Measurements from ENCODE around the gene SULT1A2.
A peak's percentile ranks its signal among the peaks of the same experiment; 100 is the strongest.
"Not testable (repeated sequence)": the region's sequence is repeated elsewhere in the genome, so short reads cannot be mapped to it uniquely, and the experiment has no call there.

SULT1A2 gene

GRCh38 chr16:28596840-28597691, at the start of gene SULT1A2:
SULT1A2 (minus strand) TSS chr16:28597050; CDS start chr16:28595930, 1,120 bp downstream.
- DNase-seq: no peak

DNA sequence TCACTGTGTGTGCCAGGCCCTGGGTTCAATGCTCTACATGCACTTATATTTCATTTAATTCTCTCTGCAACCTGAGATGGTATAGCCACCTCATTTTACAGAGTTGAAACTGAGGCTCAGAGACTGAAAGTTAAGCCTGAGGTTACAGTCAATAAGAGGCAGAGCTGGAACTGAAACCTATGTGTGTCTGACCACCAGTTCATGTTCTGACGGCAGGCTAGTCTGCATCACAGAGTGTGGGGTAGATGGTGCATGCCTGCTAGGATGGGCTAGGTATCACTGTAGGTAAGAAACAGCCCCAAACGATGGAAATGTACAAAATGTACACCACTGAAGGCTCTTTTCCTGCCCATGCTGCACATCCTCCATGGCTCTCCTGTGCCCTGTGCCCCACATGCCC, 43.1 kb upstream of the SULT1A2 start:
- DNase-seq: not testable (repeated sequence)

- DNase-seq: not testable (repeated sequence)
Measured at GRCh38 chr16:28638359-28638758, 41.5 kb upstream of the SULT1A2 start.

- not testable (repeated sequence) for DNase-seq
Measured at GRCh38 chr16:28637765-28638164, 40.9 kb upstream of the SULT1A2 start, which contains the start of gene NPIPB8. NPIPB8 (plus strand) TSS chr16:28638065; CDS start chr16:28638361, 296 bp downstream.

- not testable (repeated sequence) for DNase-seq
Measured at GRCh38 chr16:28636093-28636823, 39.4 kb upstream of the SULT1A2 start.

DNA sequence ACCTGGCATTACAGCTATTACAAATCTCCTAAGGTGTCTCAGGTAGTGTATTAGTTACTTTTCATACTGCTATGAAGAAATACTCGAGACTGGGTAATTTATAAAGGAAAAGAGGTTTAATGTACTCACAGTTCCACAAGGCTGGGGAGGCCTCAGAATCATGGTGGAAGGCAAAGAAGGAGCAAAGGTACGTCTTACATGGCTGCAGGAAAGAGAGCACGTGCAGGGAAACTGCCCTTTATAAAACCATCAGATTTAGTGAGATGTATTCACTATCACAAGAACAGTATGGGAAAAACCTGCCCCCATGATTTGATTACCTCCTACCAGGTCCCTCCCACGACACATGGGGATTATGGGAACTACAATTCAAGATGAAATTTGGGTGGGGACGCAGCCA, 34.1 kb upstream of the SULT1A2 start:
- not testable (repeated sequence) for DNase-seq

DNA sequence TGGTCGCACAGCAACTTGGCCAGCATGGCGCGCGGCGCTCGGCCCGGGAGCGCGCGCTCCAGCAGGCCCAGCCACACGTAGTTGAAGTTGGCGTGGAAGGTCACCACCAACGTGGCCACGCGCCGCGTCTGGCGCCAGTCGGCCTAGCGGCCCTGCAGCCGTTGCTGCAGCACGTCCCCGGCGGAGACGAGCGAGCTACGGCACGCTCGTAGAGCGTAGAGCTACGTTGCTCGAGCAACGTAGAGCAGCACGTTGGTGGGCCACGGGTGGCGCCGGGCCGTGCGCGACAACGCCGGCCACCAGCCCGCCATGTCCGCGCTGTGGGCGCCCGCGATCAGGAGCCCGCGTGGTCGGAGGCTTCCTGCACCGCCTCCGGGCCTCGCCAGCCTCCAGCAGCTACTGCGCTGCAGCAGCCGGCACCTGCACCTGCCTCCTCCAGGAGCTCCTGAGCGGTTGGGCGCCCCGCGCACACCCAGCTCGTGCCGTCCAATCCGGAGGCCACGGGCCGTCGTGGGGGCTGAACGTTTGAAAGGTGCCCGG, 26.4 kb upstream of the SULT1A2 start:
- DNase-seq: peak; percentile 60

GRCh38 chr16:28622532-28623171, 25.8 kb upstream of the SULT1A2 start:
- not testable (repeated sequence) for DNase-seq

DNA sequence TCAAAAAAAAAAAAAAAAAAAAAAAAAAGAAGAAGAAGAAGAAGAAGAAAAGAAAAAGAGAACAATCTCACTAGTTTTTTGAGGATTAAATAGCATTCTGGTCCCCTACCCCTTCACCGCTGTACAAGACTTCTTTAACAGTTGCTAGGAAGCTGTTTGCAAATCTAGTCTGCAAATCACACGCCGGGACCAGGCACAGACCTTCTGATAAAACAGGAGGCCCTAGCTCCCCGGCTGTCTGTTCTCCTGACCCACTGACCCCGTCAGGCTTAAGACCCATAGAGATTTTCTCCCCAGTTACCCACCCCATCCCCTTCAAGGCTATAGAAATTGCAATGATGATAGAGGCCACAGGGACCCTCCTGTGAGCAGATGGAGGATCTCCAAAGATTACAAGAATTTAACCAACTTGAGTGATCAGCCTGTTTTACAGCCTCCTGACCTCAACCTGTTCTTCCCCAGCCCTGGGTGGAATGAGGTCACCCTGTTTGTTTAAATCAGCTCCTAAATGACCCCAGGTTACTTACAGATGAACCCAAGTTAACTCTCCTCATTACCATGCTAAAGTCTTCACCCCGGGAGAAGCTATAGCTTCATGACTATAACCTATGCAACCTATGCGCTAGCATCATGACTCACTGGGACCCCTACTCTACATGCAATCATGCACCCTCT, 24.8 kb upstream of the SULT1A2 start:
- DNase-seq: no peak

- DNase-seq: not testable (repeated sequence)
Measured at GRCh38 chr16:28620316-28620715, 23.5 kb upstream of the SULT1A2 start.

DNA sequence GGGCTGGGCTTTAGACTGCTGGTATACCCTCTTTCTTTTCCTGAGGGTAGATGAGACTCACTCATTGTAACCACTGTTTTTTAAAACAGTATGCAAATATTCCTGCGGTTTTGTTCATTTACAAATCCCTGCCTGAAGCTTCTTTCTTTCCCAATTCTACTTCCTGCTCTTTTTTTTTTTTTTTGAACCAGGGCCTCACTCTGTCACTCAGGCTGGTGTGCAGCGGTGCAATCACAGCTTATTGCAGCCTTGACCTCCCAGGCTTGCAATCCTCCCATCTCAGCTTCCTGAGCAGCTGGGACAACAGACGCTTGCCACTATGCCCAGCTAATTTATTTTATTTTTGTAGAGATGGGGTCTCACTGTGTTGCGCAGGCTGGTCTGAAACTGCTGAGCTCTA, 21.0 kb upstream of the SULT1A2 start:
- peak; percentile 61 for DNase-seq

- peak; percentile 29 for DNase-seq
Measured at GRCh38 chr16:28616636-28617035, 19.8 kb upstream of the SULT1A2 start.

DNA sequence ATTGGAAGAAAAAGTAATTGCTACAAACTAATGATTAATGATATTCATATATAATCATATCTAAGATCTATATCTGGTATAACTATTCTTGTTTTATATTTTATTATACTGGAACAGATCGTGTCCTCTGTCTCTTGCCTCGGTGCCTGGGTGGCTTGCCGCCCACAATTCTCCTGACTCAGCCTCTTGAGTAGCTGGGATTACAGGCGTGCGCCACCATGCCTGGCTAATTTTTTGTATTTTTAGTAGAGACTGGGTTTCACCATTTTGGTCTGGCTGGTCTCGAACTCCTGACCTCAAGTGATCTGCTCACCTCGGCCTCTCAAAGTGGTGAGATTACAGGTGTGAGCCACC, 19.4 kb upstream of the SULT1A2 start:
- DNase-seq: not testable (repeated sequence)

GRCh38 chr16:28615486-28616223, 18.8 kb upstream of the SULT1A2 start:
- DNase-seq: not testable (repeated sequence)

- not testable (repeated sequence) for DNase-seq
Measured at GRCh38 chr16:28614561-28614960, 17.7 kb upstream of the SULT1A2 start.

GRCh38 chr16:28613912-28614311, 17.1 kb upstream of the SULT1A2 start:
- DNase-seq: not testable (repeated sequence)

- not testable (repeated sequence) for DNase-seq
Measured at GRCh38 chr16:28612359-28613280, 15.8 kb upstream of the SULT1A2 start.

- no peak for DNase-seq
Measured at GRCh38 chr16:28610595-28611191, 13.8 kb upstream of the SULT1A2 start.

- no peak for DNase-seq
Measured at GRCh38 chr16:28609631-28610594, 13.1 kb upstream of the SULT1A2 start, which contains the start of gene SULT1A1. SULT1A1 (minus strand) TSS chr16:28610044; CDS start chr16:28608855, 1,189 bp downstream.
